Activated CD4-positive, alpha-beta memory T cell treated with anti-CD3 and anti-CD28 coated beads for 36 hours (primary cell): ENCODE data around the gene CFAP251. TPM values are rescaled to one million over a fixed set of nuclear protein-coding genes. Genes with fewer than 3 reads are reported as not detected.
"Not testable (repeated sequence)": the region's sequence is repeated elsewhere in the genome, so short reads cannot be mapped to it uniquely, and the experiment has no call there.

Experiments used
- CTCF ChIA-PET: fragments of 350-600 bp; sonication (Branson Sonifier 250); formaldehyde crosslinking; loops from one replicate; lab custom pipeline; 2021; ENCODE audit warnings: antibody characterized with exemption, inconsistent platforms; lab: Charles Lee
- POLR2A ChIA-PET: fragments of 350-600 bp; sonication (Branson Sonifier 250); formaldehyde crosslinking; loops from one replicate; lab custom pipeline; 2021; ENCODE audit warnings: antibody characterized with exemption; lab: Charles Lee
- DNase-seq: peaks from one replicate; pipeline ENCODE4 v3.0.0-alpha.2; 2020
- H3K27ac Mint-ChIP-seq: one replicate; pipeline ENCODE4 v1.8.0; 2021; ENCODE audit warnings: mixed read lengths
- H3K27me3 Mint-ChIP-seq: one replicate; pipeline ENCODE4 v1.8.0; 2021; ENCODE audit warnings: mixed read lengths
- H3K36me3 Mint-ChIP-seq: one replicate; pipeline ENCODE4 v1.8.0; 2021; ENCODE audit warnings: mixed read lengths
- H3K4me1 Mint-ChIP-seq: one replicate; pipeline ENCODE4 v1.8.0; 2021; ENCODE audit warnings: low read depth, mixed read lengths
- H3K4me3 Mint-ChIP-seq: one replicate; pipeline ENCODE4 v1.8.0; 2021; ENCODE audit warnings: mild to moderate bottlenecking, mixed read lengths
- H3K9me3 Mint-ChIP-seq: one replicate; pipeline ENCODE4 v1.8.0; 2021; ENCODE audit warnings: mixed read lengths
- intact Hi-C: fragments of 100-400 bp; cut with micrococcal nuclease; formaldehyde crosslinking; loops from one replicate; pipeline ENCODE4 v1.15.1; 2023
- total RNA-seq, 2 experiments: library from RNA; stranded (reverse); gene quantifications; one replicate each; pipeline ENCODE4 v1.2.3, GENCODE V29; 2021

CFAP251 gene
- total RNA-seq, 2 experiments from 2014 or later, result 1.3 to 1.6 TPM

GRCh38 chr12:121888083-121888477 lies 30.3 kb upstream of the CFAP251 start:
- Mint-ChIP-seq H3K27ac (peak overlapping the region; percentile 94), H3K27me3 (no peaks in the 10 kb centered on the region), H3K36me3 (peaks cover 2% of the 10 kb centered on the region), H3K9me3 (no peaks in the 10 kb centered on the region), H3K4me1 (peaks cover 33% of the 10 kb centered on the region), H3K4me3 (peak overlapping the region; percentile 100)
- DNase-seq, result no peak
- intact Hi-C loops, result loop anchor here (1.0 to 5.0 kb wide), 13 partner anchors 31 to 856 kb away; partner anchors contain the start of genes CFAP251, MLXIP, ORAI1 and RNF34
- CTCF ChIA-PET, result interaction anchor here (0.7 to 3.9 kb wide), 32 partner anchors 9 to 235 kb away, joined by 3 to 117 read pairs (median 4); partner anchors contain the start of genes CFAP251, RHOF and TMEM120B
- POLR2A ChIA-PET, result interaction anchor here (0.6 to 2.1 kb wide), 12 partner anchors 24 to 261 kb away, joined by 3 to 9 read pairs (median 3); partner anchors contain the start of genes ORAI1 and RHOF

- Mint-ChIP-seq H3K9me3 (no peaks in the 10 kb centered on the region), H3K27me3 (no peaks in the 10 kb centered on the region), H3K4me3 (peak within 1 kb of the TSS; percentile 100), H3K27ac (peak within 1 kb of the TSS; percentile 94), H3K4me1 (peaks cover 39% of the 10 kb centered on the region), H3K36me3 (peaks cover 2% of the 10 kb centered on the region)
- intact Hi-C loops, result loop anchor here (1.0 to 5.0 kb wide), 13 partner anchors 30 to 856 kb away; partner anchors contain the start of genes CFAP251, MLXIP, ORAI1 and RNF34
- CTCF ChIA-PET, result interaction anchor here (0.6 to 3.9 kb wide), 36 partner anchors 9 to 235 kb away, joined by 3 to 117 read pairs (median 4); partner anchors contain the start of genes CFAP251, RHOF and TMEM120B
- POLR2A ChIA-PET, result interaction anchor here (0.6 to 2.1 kb wide), 11 partner anchors 23 to 262 kb away, joined by 3 to 9 read pairs (median 3); partner anchors contain the start of genes ORAI1 and RHOF
- peak; percentile 99 for DNase-seq
Measured at GRCh38 chr12:121888478-121889273, 29.7 kb upstream of the CFAP251 start, which contains the start of gene PSMD9. TSS of gene PSMD9 (plus strand) at chr12:121888790. CDS start at chr12:121888857, 67 bp downstream.

GRCh38 chr12:121889274-121889624 lies 29.1 kb upstream of the CFAP251 start:
- peaks cover 5% of the 10 kb centered on the region for H3K36me3 Mint-ChIP-seq
- peak; percentile 19 for DNase-seq
- CTCF ChIA-PET, result interaction anchor here (0.8 to 3.9 kb wide), 10 partner anchors 13 to 202 kb away, joined by 3 to 117 read pairs (median 8); partner anchors contain the start of genes RHOF and TMEM120B
- peak overlapping the region; percentile 100 for H3K4me3 Mint-ChIP-seq
- H3K9me3 Mint-ChIP-seq, result no peaks in the 10 kb centered on the region
- intact Hi-C loops, result loop anchor here (2.0 to 5.0 kb wide), 7 partner anchors 30 to 857 kb away; partner anchors contain the start of genes CFAP251, MLXIP, ORAI1 and TMEM120B
- POLR2A ChIA-PET, result interaction anchor here (1.3 to 2.1 kb wide), 5 partner anchors 78 to 107 kb away, joined by 3 to 9 read pairs (median 7); partner anchors contain the start of gene RHOF
- no peaks in the 10 kb centered on the region for H3K27me3 Mint-ChIP-seq
- H3K27ac Mint-ChIP-seq, result peak overlapping the region; percentile 94
- H3K4me1 Mint-ChIP-seq, result peaks cover 44% of the 10 kb centered on the region

- H3K36me3 Mint-ChIP-seq, H3K9me3 Mint-ChIP-seq, DNase-seq, H3K27me3 Mint-ChIP-seq: not testable (repeated sequence)
- intact Hi-C loops, result loop anchor here (2.0 to 5.0 kb wide), 7 partner anchors 29 to 857 kb away; partner anchors contain the start of genes CFAP251, MLXIP, ORAI1 and TMEM120B
- Mint-ChIP-seq H3K4me1 (peaks cover 48% of the 10 kb centered on the region), H3K27ac (peak overlapping the region; percentile 94), H3K4me3 (peak overlapping the region; percentile 100)
- ChIA-PET CTCF (interaction anchor here (0.8 to 3.9 kb wide), 5 partner anchors 30 to 112 kb away, joined by 3 to 117 read pairs (median 8); partner anchors contain the start of gene RHOF), POLR2A (interaction anchor here (1.7 to 2.1 kb wide), 2 partner anchors 84 to 108 kb away, joined by 6 to 9 read pairs; no protein-coding TSS in a partner anchor)
Measured at GRCh38 chr12:121889661-121890060, 28.7 kb upstream of the CFAP251 start.

- no peak overlapping the region for H3K27ac Mint-ChIP-seq
- DNase-seq, result no peak
- POLR2A ChIA-PET, result interaction anchor here (1.0 to 1.1 kb wide), 2 partner anchors 25 to 94 kb away, joined by 3 read pairs; partner anchors contain the start of gene CFAP251
Measured at GRCh38 chr12:121892673-121893561, 25.5 kb upstream of the CFAP251 start.

GRCh38 chr12:121893961-121894460 lies 24.4 kb upstream of the CFAP251 start:
- Mint-ChIP-seq H3K27me3 (no peaks in the 10 kb centered on the region), H3K27ac (peak overlapping the region; percentile 71), H3K9me3 (no peaks in the 10 kb centered on the region), H3K36me3 (peaks cover 16% of the 10 kb centered on the region), H3K4me1 (peaks cover 44% of the 10 kb centered on the region), H3K4me3 (no peak overlapping the region)
- POLR2A ChIA-PET, result interaction anchor here (0.6 to 1.1 kb wide), 5 partner anchors 24 to 273 kb away, joined by 3 to 4 read pairs (median 3); partner anchors contain the start of gene CFAP251
- CTCF ChIA-PET, result interaction anchor here (0.7 to 3.2 kb wide), 5 partner anchors 59 to 195 kb away, joined by 3 to 25 read pairs (median 4); no protein-coding TSS in a partner anchor
- intact Hi-C loops, result loop anchor here (1.0 kb wide), 1 partner anchor 14 kb away; no protein-coding TSS in a partner anchor
- DNase-seq, result peak; percentile 43

More at GRCh38 chr12:121892673-121893561, 25.5 kb upstream of the CFAP251 start:
- H3K36me3 Mint-ChIP-seq, result peaks cover 15% of the 10 kb centered on the region
- no peak overlapping the region for H3K4me3 Mint-ChIP-seq
- intact Hi-C loops, result no loop called here
- peaks cover 49% of the 10 kb centered on the region for H3K4me1 Mint-ChIP-seq
- CTCF ChIA-PET, result interaction anchor here (0.9 to 3.2 kb wide), 4 partner anchors 81 to 194 kb away, joined by 3 to 25 read pairs (median 4); no protein-coding TSS in a partner anchor
- no peaks in the 10 kb centered on the region for H3K27me3 Mint-ChIP-seq
- no peaks in the 10 kb centered on the region for H3K9me3 Mint-ChIP-seq

GRCh38 chr12:121894633-121895032 lies 23.8 kb upstream of the CFAP251 start:
- H3K27ac Mint-ChIP-seq, result peak overlapping the region; percentile 71
- intact Hi-C loops, result loop anchor here (1.0 kb wide), 1 partner anchor 14 kb away; no protein-coding TSS in a partner anchor
- CTCF ChIA-PET, result interaction anchor here (0.7 to 3.2 kb wide), 5 partner anchors 60 to 193 kb away, joined by 3 to 25 read pairs (median 5); partner anchors contain the start of gene RHOF

GRCh38 chr12:121898287-121898686 lies 20.1 kb upstream of the CFAP251 start:
- no peaks in the 10 kb centered on the region for H3K27me3 Mint-ChIP-seq
- no peaks in the 10 kb centered on the region for H3K9me3 Mint-ChIP-seq
- no peak for DNase-seq
- H3K4me3 Mint-ChIP-seq, result no peak overlapping the region
- peaks cover 38% of the 10 kb centered on the region for H3K36me3 Mint-ChIP-seq
- intact Hi-C loops, result no loop called here
- POLR2A ChIA-PET, result no interaction called here
- H3K4me1 Mint-ChIP-seq, result peaks cover 19% of the 10 kb centered on the region
- CTCF ChIA-PET, result no interaction called here
- H3K27ac Mint-ChIP-seq, result no peak overlapping the region

More at GRCh38 chr12:121894633-121895032, 23.8 kb upstream of the CFAP251 start:
- Mint-ChIP-seq H3K36me3 (peaks cover 19% of the 10 kb centered on the region), H3K9me3 (no peaks in the 10 kb centered on the region), H3K27me3 (no peaks in the 10 kb centered on the region), H3K4me1 (peaks cover 39% of the 10 kb centered on the region), H3K4me3 (no peak overlapping the region)
- POLR2A ChIA-PET, result interaction anchor here (0.6 kb wide), 2 partner anchors 183 to 272 kb away, joined by 3 to 4 read pairs; no protein-coding TSS in a partner anchor
- DNase-seq, result no peak

GRCh38 chr12:121899590-121899989 lies 18.8 kb upstream of the CFAP251 start:
- H3K4me3 Mint-ChIP-seq, result no peak overlapping the region
- CTCF ChIA-PET, result no interaction called here
- H3K4me1 Mint-ChIP-seq, result peaks cover 7% of the 10 kb centered on the region
- H3K9me3 Mint-ChIP-seq, result no peaks in the 10 kb centered on the region
- no peak overlapping the region for H3K27ac Mint-ChIP-seq
- peaks cover 38% of the 10 kb centered on the region for H3K36me3 Mint-ChIP-seq
- intact Hi-C loops, result no loop called here
- no peak for DNase-seq
- POLR2A ChIA-PET, result no interaction called here
- H3K27me3 Mint-ChIP-seq, result no peaks in the 10 kb centered on the region

GRCh38 chr12:121903202-121903601 lies 15.2 kb upstream of the CFAP251 start:
- no peaks in the 10 kb centered on the region for H3K9me3 Mint-ChIP-seq
- no peak overlapping the region for H3K4me3 Mint-ChIP-seq
- H3K27ac Mint-ChIP-seq, result no peak overlapping the region
- H3K36me3 Mint-ChIP-seq, result peaks cover 35% of the 10 kb centered on the region
- no peak for DNase-seq
- ChIA-PET POLR2A (no interaction called here), CTCF (no interaction called here)
- intact Hi-C loops, result no loop called here
- H3K27me3 Mint-ChIP-seq, result no peaks in the 10 kb centered on the region
- H3K4me1 Mint-ChIP-seq, result no peaks in the 10 kb centered on the region
